WTC11 (cell line): ENCODE measurements around the gene SSR2. TPM values are rescaled to one million over a fixed set of nuclear protein-coding genes. Genes with fewer than 3 reads are reported as not detected.

Experiments
- ATAC-seq: fragments of 200-7000 bp; cut with Tn5 transposase; 2 replicates; pipeline ENCODE4 v1.10.0; 2021; ENCODE audit warnings: mild to moderate bottlenecking, moderate library complexity
- CTCF ChIA-PET: fragments of 300-600 bp; sonication (Branson Sonifier 250); formaldehyde crosslinking; loops from one replicate; lab custom pipeline; 2021; ENCODE audit warnings: antibody characterized with exemption; lab: Charles Lee
- POLR2A ChIA-PET: fragments of 350-600 bp; sonication (Branson Sonifier 250); formaldehyde crosslinking; loops from one replicate; lab custom pipeline; 2021; ENCODE audit warnings: antibody characterized with exemption; lab: Charles Lee
- DNase-seq: peaks from one replicate; pipeline ENCODE4 v3.0.0; 2021; ENCODE audit warnings: low spot score
- H3K27ac Mint-ChIP-seq: 2 replicates; pipeline ENCODE4 v1.8.0; 2021; ENCODE audit warnings: mixed read lengths
- H3K27me3 Mint-ChIP-seq: 2 replicates; pipeline ENCODE4 v1.8.0; 2021; ENCODE audit warnings: low read depth, mild to moderate bottlenecking, moderate library complexity, mixed read lengths
- H3K36me3 Mint-ChIP-seq: 2 replicates; pipeline ENCODE4 v1.8.0; 2021; ENCODE audit warnings: mixed read lengths
- H3K4me1 Mint-ChIP-seq: 2 replicates; pipeline ENCODE4 v1.8.0; 2022; ENCODE audit warnings: mixed read lengths
- H3K4me3 Mint-ChIP-seq: 2 replicates; pipeline ENCODE4 v1.8.0; 2021; ENCODE audit warnings: mild to moderate bottlenecking, moderate library complexity, mixed read lengths
- H3K9me3 Mint-ChIP-seq: 2 replicates; pipeline ENCODE4 v1.8.0; 2021; ENCODE audit warnings: mixed read lengths
- CBFB ChIP-seq: sonication (generic); formaldehyde crosslinking; IDR thresholded peaks from 2 replicates; pipeline ENCODE4 v1.8.1; 2022; ENCODE audit warnings: mild to moderate bottlenecking, low read depth, missing genetic modification reagents
- E2F1 ChIP-seq: sonication (generic); formaldehyde crosslinking; IDR thresholded peaks from 2 replicates; pipeline ENCODE4 v1.8.0; 2022; ENCODE audit warnings: mild to moderate bottlenecking, missing genetic modification reagents
- E2F5 ChIP-seq: sonication (generic); formaldehyde crosslinking; IDR thresholded peaks from 2 replicates; pipeline ENCODE4 v1.8.1; 2022; ENCODE audit warnings: mild to moderate bottlenecking, moderate library complexity, missing genetic modification reagents
- ELF4 ChIP-seq: sonication (generic); formaldehyde crosslinking; IDR thresholded peaks from 2 replicates; pipeline ENCODE4 v1.8.1; 2022; ENCODE audit warnings: low read depth, mild to moderate bottlenecking, moderate library complexity, missing genetic modification reagents
- EMX1 ChIP-seq: fragments of 250-450 bp; sonication (Bioruptor Pico); IDR thresholded peaks from 2 replicates; pipeline ENCODE4 v1.8.0; 2021; ENCODE audit warnings: mild to moderate bottlenecking
- ETV6 ChIP-seq: sonication (generic); formaldehyde crosslinking; IDR thresholded peaks from 2 replicates; pipeline ENCODE4 v1.8.1; 2022; ENCODE audit warnings: mild to moderate bottlenecking, missing genetic modification reagents
- GABPB1 ChIP-seq: sonication (generic); formaldehyde crosslinking; IDR thresholded peaks from 2 replicates; pipeline ENCODE4 v1.8.1; 2023; ENCODE audit warnings: mild to moderate bottlenecking, missing genetic modification reagents
- MAX ChIP-seq: sonication (generic); formaldehyde crosslinking; IDR thresholded peaks from 2 replicates; pipeline ENCODE4 v1.8.0; 2022; ENCODE audit warnings: mild to moderate bottlenecking, missing genetic modification reagents
- PRRX2 ChIP-seq: fragments of 250-450 bp; sonication (Bioruptor Pico); IDR thresholded peaks from 2 replicates; pipeline ENCODE4 v1.8.0; 2021; ENCODE audit warnings: mild to moderate bottlenecking
- RELA ChIP-seq: sonication (generic); formaldehyde crosslinking; IDR thresholded peaks from 2 replicates; pipeline ENCODE4 v1.8.1; 2022; ENCODE audit warnings: missing genetic modification reagents, mild to moderate bottlenecking, borderline replicate concordance
- ZNF121 ChIP-seq: sonication (generic); formaldehyde crosslinking; IDR thresholded peaks from 2 replicates; pipeline ENCODE4 v1.8.0; 2023; ENCODE audit warnings: missing genetic modification reagents
- ZNF263 ChIP-seq: sonication (generic); formaldehyde crosslinking; IDR thresholded peaks from 2 replicates; pipeline ENCODE4 v1.8.1; 2022; ENCODE audit warnings: low read depth, mild to moderate bottlenecking, moderate library complexity, missing genetic modification reagents
- ZNF281 ChIP-seq: sonication (generic); formaldehyde crosslinking; IDR thresholded peaks from 2 replicates; pipeline ENCODE4 v1.8.0; 2023; ENCODE audit warnings: mild to moderate bottlenecking, missing genetic modification reagents
- ZNF317 ChIP-seq: sonication (generic); formaldehyde crosslinking; IDR thresholded peaks from 2 replicates; pipeline ENCODE4 v1.8.1; 2023; ENCODE audit warnings: low read depth, mild to moderate bottlenecking, moderate library complexity, missing genetic modification reagents, borderline replicate concordance
- ZNF396 ChIP-seq: fragments of 250-450 bp; sonication (Bioruptor Pico); IDR thresholded peaks from 2 replicates; pipeline ENCODE4 v1.8.0; 2021; ENCODE audit warnings: mild to moderate bottlenecking, moderate library complexity, borderline replicate concordance
- ZNF423 ChIP-seq: fragments of 250-450 bp; sonication (Bioruptor Pico); IDR thresholded peaks from 2 replicates; pipeline ENCODE4 v2.1.2; 2022; ENCODE audit warnings: mild to moderate bottlenecking, moderate library complexity
- ZNF532 ChIP-seq: fragments of 250-450 bp; sonication (Bioruptor Pico); IDR thresholded peaks from 2 replicates; pipeline ENCODE4 v1.9.0; 2021; ENCODE audit warnings: mild to moderate bottlenecking, borderline replicate concordance
- ZNF671 ChIP-seq: fragments of 250-450 bp; sonication (Bioruptor Pico); IDR thresholded peaks from 2 replicates; pipeline ENCODE4 v1.8.0; 2021; ENCODE audit warnings: mild to moderate bottlenecking
- ZSCAN18 ChIP-seq: fragments of 250-450 bp; sonication (Bioruptor Pico); IDR thresholded peaks from 2 replicates; pipeline ENCODE4 v2.1.2; 2022; ENCODE audit warnings: mild to moderate bottlenecking, moderate library complexity
- total RNA-seq: library from RNA; stranded (reverse); gene quantifications from 3 replicates; pipeline ENCODE4 v1.2.3, GENCODE V29; 2021

The SSR2 gene
- total RNA-seq, 1 experiment from 2014 or later: 175 TPM

- TF ChIP-seq E2F5 (CRISPR knock-in tag): no peak
- TF ChIP-seq, all 79 proteins: peak for 0
These were observed 52.7 kb downstream of the SSR2 start (continued) for GRCh38 chr1:155968051-155968400.

GRCh38 chr1:155967341-155968050 is 53.3 kb downstream of the SSR2 start:
- ATAC-seq (peak; percentile 56), DNase-seq (no peak)
- Mint-ChIP-seq H3K9me3 (no peaks in the 10 kb centered on the region), H3K4me3 (peak overlapping the region; percentile 5; the same call in 1 of the 2 replicates), H3K27me3 (no peaks in the 10 kb centered on the region), H3K27ac (peak overlapping the region; percentile 89), H3K4me1 (peaks cover 58% of the 10 kb centered on the region), H3K36me3 (peaks cover 36% of the 10 kb centered on the region)
- TF ChIP-seq ZNF281 (CRISPR knock-in tag) (0 out of 2 replicates have a peak, but pooled peaks have one; percentile 55), ZNF671 (no peak), CBFB (CRISPR knock-in tag) (no peak), ZNF532 (CRISPR knock-in tag) (no peak), PRRX2 (no peak), ZNF423 (no peak), GABPB1 (CRISPR knock-in tag) (peak; percentile 41; the same call in 1 of the 2 replicates), ZNF317 (no peak), ETV6 (CRISPR knock-in tag) (no peak), RELA (CRISPR knock-in tag) (peak; percentile 45; the same call in 1 of the 2 replicates), MAX (CRISPR knock-in tag) (peak; percentile 20; the same call in 1 of the 2 replicates)
- ChIA-PET POLR2A (interaction anchor here (0.7 to 5.0 kb wide), 11 partner anchors 10 to 334 kb away, joined by 3 to 40 read pairs (median 7); partner anchors contain the start of genes ARHGEF2 and RAB25), CTCF (interaction anchor here (0.6 to 6.0 kb wide), 15 partner anchors 10 to 162 kb away, joined by 3 to 62 read pairs (median 4); partner anchors contain the start of gene ARHGEF2)

- peaks cover 43% of the 10 kb centered on the region for H3K36me3 Mint-ChIP-seq
- TF ChIP-seq ELF4 (CRISPR knock-in tag) (no peak), EMX1 (CRISPR knock-in tag) (no peak), E2F1 (CRISPR knock-in tag) (no peak), ZNF396 (CRISPR knock-in tag) (no peak), ZNF263 (CRISPR knock-in tag) (no peak), ZSCAN18 (no peak), ZNF121 (CRISPR knock-in tag) (no peak)
- TF ChIP-seq, all 79 proteins: peak for 0
- CTCF ChIA-PET: interaction anchor here (0.6 to 6.0 kb wide), 10 partner anchors 10 to 166 kb away, joined by 3 to 62 read pairs (median 7); partner anchors contain the start of gene ARHGEF2
- Mint-ChIP-seq H3K27me3 (no peaks in the 10 kb centered on the region), H3K4me1 (peaks cover 52% of the 10 kb centered on the region), H3K4me3 (no peak overlapping the region), H3K9me3 (no peaks in the 10 kb centered on the region), H3K27ac (peak overlapping the region; percentile 83)
- ATAC-seq (no peak), DNase-seq (no peak)
- POLR2A ChIA-PET: interaction anchor here (0.6 to 5.0 kb wide), 4 partner anchors 11 to 22 kb away, joined by 3 to 40 read pairs (median 20); partner anchors contain the start of gene ARHGEF2
These were observed 54.0 kb downstream of the SSR2 start for GRCh38 chr1:155966750-155967149.
